NB4 (cell line): ENCODE data around the gene CNOT6L.
A peak's percentile ranks its signal among the peaks of the same experiment; 100 is the strongest.

Experiments used
- DNase-seq: peaks from one replicate; pipeline ENCODE4 v3.0.0; 2010; ENCODE audit warnings: low read depth
- H3K4me3 ChIP-seq: one replicate; pipeline ENCODE4 v1.5.1; 2011; ENCODE audit warnings: mild to moderate bottlenecking, low read depth, low read length, moderate library complexity
- MAX ChIP-seq: IDR thresholded peaks from 2 replicates; pipeline ENCODE4 v1.6.1; 2011; ENCODE audit warnings: low read depth, low read length
- MYC ChIP-seq: IDR thresholded peaks from 2 replicates; pipeline ENCODE4 v1.6.1; 2011; ENCODE audit warnings: low read depth, low read length
- POLR2A ChIP-seq: IDR thresholded peaks from 2 replicates; pipeline ENCODE4 v1.6.1; 2011; ENCODE audit warnings: mild to moderate bottlenecking; ENCODE audit not compliant: insufficient read length; ENCODE audit errors: extremely low read depth
- TF ChIP-seq, protein P1 (sequence below): IDR thresholded peaks from one replicate; pipeline ENCODE4 v1.5.1; 2012; ENCODE audit warnings: low read depth, low read length

Gene CNOT6L

DNA sequence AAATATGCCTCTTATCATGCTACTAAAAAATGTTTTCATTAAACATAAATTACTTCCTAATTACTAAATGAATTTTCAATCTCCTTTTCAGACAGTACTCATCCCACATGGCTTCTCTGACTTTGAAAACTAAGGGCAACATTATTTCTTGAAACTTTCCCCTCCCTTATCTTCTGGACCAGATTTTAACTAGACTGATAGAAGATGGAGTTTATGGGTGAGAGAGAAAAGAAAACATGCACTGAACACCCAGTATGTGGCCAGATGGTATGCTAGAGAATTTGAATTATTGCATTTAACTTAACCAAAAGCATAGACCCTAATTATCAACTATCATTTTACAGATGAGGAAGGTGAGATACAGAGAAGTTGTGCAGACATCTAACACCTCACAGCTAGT is 16.8 kb downstream of the CNOT6L start:
- DNase-seq, result no peak
- no peak overlapping the region for H3K4me3 ChIP-seq
- no peak for TF ChIP-seq MYC
- no peak for TF ChIP-seq POLR2A
- no peak for TF ChIP-seq MAX
- TF ChIP-seq, protein P1, sequence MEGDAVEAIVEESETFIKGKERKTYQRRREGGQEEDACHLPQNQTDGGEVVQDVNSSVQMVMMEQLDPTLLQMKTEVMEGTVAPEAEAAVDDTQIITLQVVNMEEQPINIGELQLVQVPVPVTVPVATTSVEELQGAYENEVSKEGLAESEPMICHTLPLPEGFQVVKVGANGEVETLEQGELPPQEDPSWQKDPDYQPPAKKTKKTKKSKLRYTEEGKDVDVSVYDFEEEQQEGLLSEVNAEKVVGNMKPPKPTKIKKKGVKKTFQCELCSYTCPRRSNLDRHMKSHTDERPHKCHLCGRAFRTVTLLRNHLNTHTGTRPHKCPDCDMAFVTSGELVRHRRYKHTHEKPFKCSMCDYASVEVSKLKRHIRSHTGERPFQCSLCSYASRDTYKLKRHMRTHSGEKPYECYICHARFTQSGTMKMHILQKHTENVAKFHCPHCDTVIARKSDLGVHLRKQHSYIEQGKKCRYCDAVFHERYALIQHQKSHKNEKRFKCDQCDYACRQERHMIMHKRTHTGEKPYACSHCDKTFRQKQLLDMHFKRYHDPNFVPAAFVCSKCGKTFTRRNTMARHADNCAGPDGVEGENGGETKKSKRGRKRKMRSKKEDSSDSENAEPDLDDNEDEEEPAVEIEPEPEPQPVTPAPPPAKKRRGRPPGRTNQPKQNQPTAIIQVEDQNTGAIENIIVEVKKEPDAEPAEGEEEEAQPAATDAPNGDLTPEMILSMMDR, result no peak

- peak; percentile 12 for DNase-seq
- H3K4me3 ChIP-seq, result no peak overlapping the region
- no peak for TF ChIP-seq POLR2A
- TF ChIP-seq, protein P1, result no peak
- TF ChIP-seq MAX, result no peak
- TF ChIP-seq MYC, result no peak
Measured at GRCh38 chr4:77801260-77801608, 17.9 kb downstream of the CNOT6L start.

GRCh38 chr4:77800483-77801259 is 18.5 kb downstream of the CNOT6L start:
- DNase-seq, result no peak
- H3K4me3 ChIP-seq, result no peak overlapping the region
- TF ChIP-seq MYC, result no peak
- TF ChIP-seq MAX, result no peak
- TF ChIP-seq, protein P1, result no peak
- no peak for TF ChIP-seq POLR2A

GRCh38 chr4:77800077-77800476 is 19.1 kb downstream of the CNOT6L start:
- no peak overlapping the region for H3K4me3 ChIP-seq
- TF ChIP-seq MYC (no peak), MAX (no peak), POLR2A (no peak)
- TF ChIP-seq, protein P1, result no peak
- DNase-seq, result no peak

DNA sequence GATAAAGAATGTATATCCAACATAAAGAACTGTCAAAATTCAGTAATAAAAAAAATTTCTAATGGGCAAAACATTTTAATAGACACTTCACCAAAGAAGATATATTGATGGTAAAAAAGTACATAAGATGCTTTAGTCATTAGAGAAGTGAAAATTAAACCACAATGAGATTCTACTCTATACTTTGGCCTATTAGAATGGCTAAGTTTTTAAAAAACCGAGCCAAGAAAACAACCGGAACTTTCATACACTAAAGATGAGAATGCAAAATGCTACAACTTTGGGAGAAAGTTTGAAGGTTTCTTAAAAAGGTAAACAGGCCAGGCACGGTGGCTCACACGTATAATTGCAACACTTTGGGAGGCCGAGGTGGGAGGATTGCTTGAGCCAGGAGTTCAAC is 20.8 kb downstream of the CNOT6L start:
- H3K4me3 ChIP-seq, result no peak overlapping the region
- no peak for DNase-seq
- TF ChIP-seq MAX (no peak), MYC (no peak), POLR2A (no peak)
- TF ChIP-seq, protein P1, result no peak
